Bronchial epithelial cell (primary cell): Measurements from ENCODE around the gene SCTR. TPM values are rescaled to one million over a fixed set of nuclear protein-coding genes. Genes with fewer than 3 reads are reported as not detected.

ENCODE experiments used
- DNase-seq: peaks from one replicate; pipeline ENCODE4 v3.0.0-alpha.2; 2010; ENCODE audit warnings: low read depth
- FAIRE-seq: peaks from 2 replicates; lab custom pipeline; 2011; peaks lifted over from hg19 to GRCh38; lab: Jason Lieb, UNC
- H3K27me3 ChIP-seq: 2 replicates; pipeline ENCODE4 v1.5.1; 2011; ENCODE audit warnings: low read length; ENCODE audit not compliant: control insufficient read depth, insufficient read depth
- H3K36me3 ChIP-seq: 2 replicates; pipeline ENCODE4 v1.5.1; 2011; ENCODE audit warnings: low read length; ENCODE audit not compliant: control insufficient read depth, insufficient read depth
- H3K4me3 ChIP-seq: 2 replicates; pipeline ENCODE4 v1.5.1; 2011; ENCODE audit warnings: mild to moderate bottlenecking, low read depth, low read length, control low read depth
- CTCF ChIP-seq: IDR thresholded peaks from 2 replicates; pipeline ENCODE4 v1.5.1; 2011; ENCODE audit warnings: mild to moderate bottlenecking, moderate library complexity, low read length, control low read depth, inconsistent platforms; ENCODE audit not compliant: insufficient read depth, severe bottlenecking
- total RNA-seq: library from RNA; depleted of rRNA; stranded (reverse); fragments of >200 nt; gene quantifications from 2 replicates; pipeline ENCODE4 v1.2.1, GENCODE V29; 2014

SCTR gene
- total RNA-seq, 1 donor from 2014 or later = not detected

- no peaks in the 10 kb centered on the region for H3K36me3 ChIP-seq
- no peak for DNase-seq
- H3K27me3 ChIP-seq = no peaks in the 10 kb centered on the region
- no peak for TF ChIP-seq CTCF
- H3K4me3 ChIP-seq = no peak overlapping the region
- FAIRE-seq = no peak
These were observed 48.9 kb downstream of the SCTR start for GRCh38 chr2:119475225-119475856.

GRCh38 chr2:119474371-119475224 lies 49.7 kb downstream of the SCTR start:
- DNase-seq = no peak
- Histone ChIP-seq H3K27me3 (no peaks in the 10 kb centered on the region), H3K36me3 (no peaks in the 10 kb centered on the region), H3K4me3 (no peak overlapping the region)
- no peak for TF ChIP-seq CTCF
- FAIRE-seq = no peak

GRCh38 chr2:119473621-119474370 lies 50.5 kb downstream of the SCTR start:
- no peaks in the 10 kb centered on the region for H3K27me3 ChIP-seq
- no peak for TF ChIP-seq CTCF
- FAIRE-seq = no peak
- no peak overlapping the region for H3K4me3 ChIP-seq
- no peak for DNase-seq
- H3K36me3 ChIP-seq = no peaks in the 10 kb centered on the region

GRCh38 chr2:119472749-119473148 lies 51.5 kb downstream of the SCTR start:
- no peak for DNase-seq
- H3K36me3 ChIP-seq = no peaks in the 10 kb centered on the region
- H3K4me3 ChIP-seq = no peak overlapping the region
- no peak for TF ChIP-seq CTCF
- H3K27me3 ChIP-seq = no peaks in the 10 kb centered on the region
- FAIRE-seq = no peak

GRCh38 chr2:119469661-119470297 lies 54.5 kb downstream of the SCTR start:
- H3K4me3 ChIP-seq = no peak overlapping the region
- no peaks in the 10 kb centered on the region for H3K36me3 ChIP-seq
- no peaks in the 10 kb centered on the region for H3K27me3 ChIP-seq
- no peak for TF ChIP-seq CTCF
- FAIRE-seq (no peak), DNase-seq (no peak)
